ENCODE data around the gene RABGAP1L.
"Not testable (repeated sequence)": the region's sequence is repeated elsewhere in the genome, so short reads cannot be mapped to it uniquely, and the experiment has no call there.

RABGAP1L gene

DNA sequence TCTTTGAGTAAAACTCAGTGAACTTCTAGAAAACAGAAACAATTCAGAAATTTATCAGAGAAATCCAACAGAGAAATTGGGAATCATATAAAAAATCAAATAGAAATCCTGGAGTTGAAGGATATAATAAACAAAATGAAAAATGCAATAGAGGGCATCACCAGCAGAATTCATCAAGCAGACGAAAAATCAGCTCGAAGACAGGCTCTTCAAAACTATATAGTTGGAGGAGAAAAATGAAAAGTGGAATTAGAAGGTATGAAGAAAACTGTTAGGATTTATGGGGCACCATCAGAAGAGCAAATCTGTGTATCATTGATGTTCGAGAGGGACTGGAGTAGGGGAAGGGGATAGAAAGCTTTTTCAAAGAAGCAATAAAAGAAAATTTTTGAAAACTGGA lies 167.0 kb downstream of the RABGAP1L start:
- H3K4me3 ChIP-seq (ENCODE audit: low read length, poor library complexity, severe bottlenecking) = no peak overlapping the region
- no peaks in the 10 kb centered on the region for H3K27me3 ChIP-seq (ENCODE audit: insufficient read depth, low read length, poor library complexity, severe bottlenecking)
- no peaks in the 10 kb centered on the region for H3K79me2 ChIP-seq (ENCODE audit: insufficient read depth, low read length)
- H3K4me1 ChIP-seq (ENCODE audit: insufficient read depth, low read length, poor library complexity, severe bottlenecking) = peaks cover 18% of the 10 kb centered on the region
- H3K9me2 ChIP-seq (replicated peaks; ENCODE audit: low read depth, low read length) = no peaks in the 10 kb centered on the region
- H3K4me2 ChIP-seq (ENCODE audit: low read depth, low read length, poor library complexity, severe bottlenecking) = no peak overlapping the region
- H3K9me3 ChIP-seq (ENCODE audit: insufficient read depth, low read depth, low read length) = peaks cover 33% of the 10 kb centered on the region
- no peak for TF ChIP-seq EZH2phosphoT487 (IDR thresholded peaks at IDR 0.05; ENCODE audit: borderline replicate concordance)
- TF ChIP-seq, protein P1, sequence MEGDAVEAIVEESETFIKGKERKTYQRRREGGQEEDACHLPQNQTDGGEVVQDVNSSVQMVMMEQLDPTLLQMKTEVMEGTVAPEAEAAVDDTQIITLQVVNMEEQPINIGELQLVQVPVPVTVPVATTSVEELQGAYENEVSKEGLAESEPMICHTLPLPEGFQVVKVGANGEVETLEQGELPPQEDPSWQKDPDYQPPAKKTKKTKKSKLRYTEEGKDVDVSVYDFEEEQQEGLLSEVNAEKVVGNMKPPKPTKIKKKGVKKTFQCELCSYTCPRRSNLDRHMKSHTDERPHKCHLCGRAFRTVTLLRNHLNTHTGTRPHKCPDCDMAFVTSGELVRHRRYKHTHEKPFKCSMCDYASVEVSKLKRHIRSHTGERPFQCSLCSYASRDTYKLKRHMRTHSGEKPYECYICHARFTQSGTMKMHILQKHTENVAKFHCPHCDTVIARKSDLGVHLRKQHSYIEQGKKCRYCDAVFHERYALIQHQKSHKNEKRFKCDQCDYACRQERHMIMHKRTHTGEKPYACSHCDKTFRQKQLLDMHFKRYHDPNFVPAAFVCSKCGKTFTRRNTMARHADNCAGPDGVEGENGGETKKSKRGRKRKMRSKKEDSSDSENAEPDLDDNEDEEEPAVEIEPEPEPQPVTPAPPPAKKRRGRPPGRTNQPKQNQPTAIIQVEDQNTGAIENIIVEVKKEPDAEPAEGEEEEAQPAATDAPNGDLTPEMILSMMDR (conservative IDR thresholded peaks at IDR 0.05; ENCODE audit: low read length) = no peak
- peaks cover 21% of the 10 kb centered on the region for H3K36me3 ChIP-seq (ENCODE audit: insufficient read depth, low read length)
- no peak overlapping the region for H2AFZ ChIP-seq (ENCODE audit: low read length)
- no peaks in the 10 kb centered on the region for H4K20me1 ChIP-seq (ENCODE audit: insufficient read depth, low read length, poor library complexity, severe bottlenecking)
- H3K9ac ChIP-seq (ENCODE audit: low read depth, low read length, poor library complexity, severe bottlenecking) = no peak overlapping the region
- peaks cover 11% of the 10 kb centered on the region; the same call in 1 of the 2 replicates for H3F3A ChIP-seq (ENCODE audit: low read depth)

DNA sequence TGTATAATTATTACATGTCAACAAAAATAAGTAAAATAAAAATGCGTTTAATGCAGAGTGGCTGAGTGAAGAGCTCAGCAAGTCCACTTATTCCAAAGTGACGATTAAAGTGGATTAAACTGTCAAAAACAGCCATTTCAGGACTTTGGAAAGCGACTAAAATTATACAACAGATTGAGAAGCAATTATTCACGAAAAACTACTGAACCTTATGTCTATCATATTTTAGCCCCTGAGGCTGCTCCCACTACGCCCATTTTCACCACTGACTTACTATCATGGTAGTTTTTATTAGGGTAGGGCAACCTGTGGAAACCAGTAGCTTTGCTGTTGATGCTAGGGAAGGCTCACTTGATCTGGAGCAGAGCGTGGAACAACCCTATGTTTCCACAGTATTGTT lies 174.1 kb downstream of the RABGAP1L start:
- no peaks in the 10 kb centered on the region for H3K9me2 ChIP-seq (replicated peaks; ENCODE audit: low read depth, low read length)
- H3K27me3 ChIP-seq (ENCODE audit: insufficient read depth, low read length, poor library complexity, severe bottlenecking) = no peaks in the 10 kb centered on the region
- H4K20me1 ChIP-seq (ENCODE audit: insufficient read depth, low read length, poor library complexity, severe bottlenecking) = no peaks in the 10 kb centered on the region
- H3F3A ChIP-seq (ENCODE audit: low read depth) = no peaks in the 10 kb centered on the region
- no peak overlapping the region for H2AFZ ChIP-seq (ENCODE audit: low read length)
- TF ChIP-seq, protein P1 (conservative IDR thresholded peaks at IDR 0.05; ENCODE audit: low read length) = no peak
- TF ChIP-seq EZH2phosphoT487 (IDR thresholded peaks at IDR 0.05; ENCODE audit: borderline replicate concordance) = no peak
- H3K4me3 ChIP-seq (ENCODE audit: low read length, poor library complexity, severe bottlenecking) = no peak overlapping the region
- no peaks in the 10 kb centered on the region for H3K79me2 ChIP-seq (ENCODE audit: insufficient read depth, low read length)
- no peak overlapping the region for H3K9ac ChIP-seq (ENCODE audit: low read depth, low read length, poor library complexity, severe bottlenecking)
- no peaks in the 10 kb centered on the region for H3K9me3 ChIP-seq (ENCODE audit: insufficient read depth, low read depth, low read length)
- no peaks in the 10 kb centered on the region for H3K4me1 ChIP-seq (ENCODE audit: insufficient read depth, low read length, poor library complexity, severe bottlenecking)
- H3K4me2 ChIP-seq (ENCODE audit: low read depth, low read length, poor library complexity, severe bottlenecking) = no peak overlapping the region
- H3K36me3 ChIP-seq (ENCODE audit: insufficient read depth, low read length) = no peaks in the 10 kb centered on the region

DNA sequence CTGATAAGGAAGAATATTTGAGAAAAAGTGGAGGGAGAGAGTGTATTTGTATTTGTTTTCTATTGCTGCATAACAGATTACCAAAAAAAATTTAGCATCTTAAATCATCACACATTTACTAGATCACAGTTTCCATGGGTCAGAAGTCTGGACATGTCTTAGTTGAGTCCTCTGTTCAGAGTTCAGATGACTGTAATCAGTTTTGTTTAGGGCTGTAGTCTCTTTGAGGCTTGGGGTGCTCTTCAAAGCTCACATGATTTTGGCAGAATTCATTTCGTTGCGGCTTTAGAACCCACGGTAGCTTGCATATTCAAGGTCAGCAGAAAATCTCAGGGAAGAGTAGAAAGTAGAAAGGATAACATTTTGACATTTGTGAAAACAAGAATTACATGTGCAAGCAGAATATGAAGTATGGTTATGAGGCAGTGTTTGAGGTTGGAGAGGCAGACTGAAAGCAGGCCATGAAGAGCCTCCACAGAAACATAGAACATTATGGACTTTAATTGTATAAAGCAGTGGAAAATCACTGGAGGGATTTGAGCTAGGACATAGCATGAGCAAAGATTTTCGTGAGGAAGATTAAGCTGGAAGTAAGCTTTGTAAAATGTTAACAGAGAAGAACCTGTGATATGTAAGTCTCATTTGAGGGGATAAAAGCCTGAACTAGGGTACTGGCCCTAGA lies 177.8 kb downstream of the RABGAP1L start:
- Histone ChIP-seq H3K4me3 (ENCODE audit: low read length, poor library complexity, severe bottlenecking) (no peak overlapping the region), H3K9me2 (replicated peaks; ENCODE audit: low read depth, low read length) (no peaks in the 10 kb centered on the region), H3F3A (ENCODE audit: low read depth) (no peaks in the 10 kb centered on the region), H3K36me3 (ENCODE audit: insufficient read depth, low read length) (no peaks in the 10 kb centered on the region), H3K4me2 (ENCODE audit: low read depth, low read length, poor library complexity, severe bottlenecking) (no peak overlapping the region), H2AFZ (ENCODE audit: low read length) (no peak overlapping the region), H3K27me3 (ENCODE audit: insufficient read depth, low read length, poor library complexity, severe bottlenecking) (no peaks in the 10 kb centered on the region), H4K20me1 (ENCODE audit: insufficient read depth, low read length, poor library complexity, severe bottlenecking) (no peaks in the 10 kb centered on the region), H3K4me1 (ENCODE audit: insufficient read depth, low read length, poor library complexity, severe bottlenecking) (no peaks in the 10 kb centered on the region), H3K9ac (ENCODE audit: low read depth, low read length, poor library complexity, severe bottlenecking) (no peak overlapping the region), H3K79me2 (ENCODE audit: insufficient read depth, low read length) (no peaks in the 10 kb centered on the region), H3K9me3 (ENCODE audit: insufficient read depth, low read depth, low read length) (no peaks in the 10 kb centered on the region)
- TF ChIP-seq EZH2phosphoT487 (IDR thresholded peaks at IDR 0.05; ENCODE audit: borderline replicate concordance) = no peak
- TF ChIP-seq, protein P1 (conservative IDR thresholded peaks at IDR 0.05; ENCODE audit: low read length) = no peak

DNA sequence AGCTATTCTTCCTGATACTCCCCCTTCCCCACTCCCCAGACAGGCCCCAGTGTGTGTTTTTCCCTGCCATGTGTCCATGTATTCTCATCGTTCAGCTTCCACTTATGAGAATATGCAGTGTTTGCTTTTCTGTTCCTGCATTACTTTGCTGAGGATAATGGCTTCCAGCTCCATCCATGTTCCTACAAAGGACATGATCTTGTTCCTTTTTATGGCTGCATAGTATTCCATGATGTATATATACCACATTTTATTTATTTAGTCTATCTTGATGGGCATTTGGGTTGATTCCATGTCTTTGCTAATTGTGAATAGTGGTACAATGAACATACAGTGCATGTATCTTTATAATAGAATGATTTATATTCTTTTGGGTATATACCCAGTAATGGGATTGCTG lies 181.1 kb downstream of the RABGAP1L start:
- H4K20me1 ChIP-seq (ENCODE audit: insufficient read depth, low read length, poor library complexity, severe bottlenecking); H3K27me3 ChIP-seq (ENCODE audit: insufficient read depth, low read length, poor library complexity, severe bottlenecking); H3K9me3 ChIP-seq (ENCODE audit: insufficient read depth, low read depth, low read length); H3K4me2 ChIP-seq (ENCODE audit: low read depth, low read length, poor library complexity, severe bottlenecking); H3K4me1 ChIP-seq (ENCODE audit: insufficient read depth, low read length, poor library complexity, severe bottlenecking); H3F3A ChIP-seq (ENCODE audit: low read depth); H3K9me2 ChIP-seq (replicated peaks; ENCODE audit: low read depth, low read length); H3K79me2 ChIP-seq (ENCODE audit: insufficient read depth, low read length); H3K36me3 ChIP-seq (ENCODE audit: insufficient read depth, low read length); H3K4me3 ChIP-seq (ENCODE audit: low read length, poor library complexity, severe bottlenecking); H2AFZ ChIP-seq (ENCODE audit: low read length); H3K9ac ChIP-seq (ENCODE audit: low read depth, low read length, poor library complexity, severe bottlenecking): not testable (repeated sequence)
